K562 (cell line): ENCODE results near the gene VENTX. TPM values are rescaled to one million over a fixed set of nuclear protein-coding genes. Genes with fewer than 3 reads are reported as not detected.

Experiments
- EP300 ChIP-seq: IDR thresholded peaks from 2 replicates; pipeline ENCODE4 v1.6.1; 2012; ENCODE audit warnings: low read length, improper control_type of control experiment
- HDAC1 ChIP-seq, 2 experiments: fragments of 450-650 bp; IDR thresholded peaks; 2 replicates each; pipeline ENCODE4 v1.6.1; 2016 to 2017; ENCODE audit warnings: inconsistent platforms in 1 of 2, mild to moderate bottlenecking in 1 of 2, moderate library complexity in 1 of 2
- HDAC3 ChIP-seq: fragments of 450-650 bp; IDR thresholded peaks from 2 replicates; pipeline ENCODE4 v1.6.1; 2018; ENCODE audit warnings: borderline replicate concordance, mild to moderate bottlenecking, moderate library complexity; ENCODE audit not compliant: partially characterized antibody
- KLF13 ChIP-seq: fragments of 450-650 bp; IDR thresholded peaks from 2 replicates; pipeline ENCODE4 v1.6.1; 2016; ENCODE audit warnings: missing genetic modification characterization, low read depth, mild to moderate bottlenecking, missing compliant biosample characterization, moderate library complexity, borderline replicate concordance
- L3MBTL2 ChIP-seq: fragments of 450-650 bp; IDR thresholded peaks from 2 replicates; pipeline ENCODE4 v1.6.1; 2016; ENCODE audit warnings: mild to moderate bottlenecking, moderate library complexity
- NBN ChIP-seq: fragments of 450-650 bp; IDR thresholded peaks from 2 replicates; pipeline ENCODE4 v1.6.1; 2016; ENCODE audit warnings: low read depth, mild to moderate bottlenecking
- NCOA1 ChIP-seq: fragments of 450-650 bp; IDR thresholded peaks from 2 replicates; pipeline ENCODE4 v1.6.1; 2016; ENCODE audit warnings: low read depth
- NR2F6 ChIP-seq: fragments of 450-650 bp; formaldehyde crosslinking; IDR thresholded peaks from 2 replicates; pipeline ENCODE4 v1.4.0; 2020; ENCODE audit warnings: mild to moderate bottlenecking
- NRF1 ChIP-seq, 2 experiments: fragments of 450-650 bp; IDR thresholded peaks in 1 of 2; conservative IDR thresholded peaks in 1 of 2; 2 replicates each; pipeline ENCODE4 v1.6.1; 2014; ENCODE audit warnings: mild to moderate bottlenecking in 2 of 2
- PHB2 ChIP-seq: fragments of 450-650 bp; IDR thresholded peaks from 2 replicates; pipeline ENCODE4 v1.6.1; 2017; ENCODE audit warnings: low read depth
- PML ChIP-seq: IDR thresholded peaks from 2 replicates; pipeline ENCODE4 v1.6.1; 2012; ENCODE audit warnings: low read length, inconsistent platforms
- POLR2A ChIP-seq: fragments of 450-650 bp; conservative IDR thresholded peaks from 2 replicates; pipeline ENCODE4 v1.6.1; 2016
- RFX1 ChIP-seq: fragments of 450-650 bp; IDR thresholded peaks from 2 replicates; pipeline ENCODE4 v1.6.1; 2016; ENCODE audit warnings: mild to moderate bottlenecking, moderate library complexity
- RNF2 ChIP-seq: sonication (generic); IDR thresholded peaks from 2 replicates; pipeline ENCODE4 v1.6.1; 2016
- SMARCE1 ChIP-seq: fragments of 450-650 bp; IDR thresholded peaks from 2 replicates; pipeline ENCODE4 v1.7.1; 2016; ENCODE audit warnings: mild to moderate bottlenecking
- STAT5A ChIP-seq: IDR thresholded peaks from 2 replicates; pipeline ENCODE4 v1.6.1; 2012; ENCODE audit warnings: low read length, inconsistent platforms, borderline replicate concordance
- TSC22D4 ChIP-seq: fragments of 450-650 bp; IDR thresholded peaks from 2 replicates; pipeline ENCODE4 v1.6.1; 2016; ENCODE audit warnings: missing genetic modification characterization, missing biosample characterization, control low read depth
- YY1 ChIP-seq, 3 experiments: IDR thresholded peaks; 2 replicates each; pipeline ENCODE4 v1.6.1; 2011; ENCODE audit warnings: low read length in 2 of 3, mild to moderate bottlenecking in 2 of 3, moderate library complexity in 2 of 3, borderline replicate concordance in 1 of 3, control low read depth in 1 of 3, low read depth in 1 of 3; ENCODE audit not compliant: insufficient read depth in 3 of 3, insufficient replicate concordance in 2 of 3, control insufficient read depth in 1 of 3, insufficient read length in 1 of 3; ENCODE audit errors: extremely low read depth in 1 of 3
- ZFX ChIP-seq: sonication (generic); formaldehyde crosslinking; IDR thresholded peaks from 2 replicates; pipeline ENCODE4 v1.8.0; 2022; ENCODE audit warnings: mild to moderate bottlenecking, missing genetic modification reagents, moderate library complexity
- ZNF347 ChIP-seq: fragments of 450-650 bp; formaldehyde crosslinking; IDR thresholded peaks from 2 replicates; pipeline ENCODE4 v1.4.0; 2020; ENCODE audit warnings: low read depth, mild to moderate bottlenecking, moderate library complexity
- ZNF717 ChIP-seq: fragments of 250-450 bp; sonication (Bioruptor Pico); IDR thresholded peaks from 2 replicates; pipeline ENCODE4 v1.5.0; 2021
- polyA plus RNA-seq, 8 experiments: library from polyadenylated mRNA; depleted of rRNA in 4 of 8; stranded (reverse) in 5 of 8; unstranded in 3 of 8; fragments of >200 nt; fragmentation: Nextera tagmentation in 2 of 8; fragmentation: Illumina TruSeq in 1 of 8; extraction: Ambion mirVana in 2 of 8; extraction: Trizol in 1 of 8; gene quantifications; 2 replicates each; pipeline versions ENCODE4 v1.2.1 to v1.2.3, GENCODE V29; 2011 to 2014; ENCODE audit warnings: inconsistent platforms in 1 of 8, missing spikeins in 1 of 8
- total RNA-seq, 7 experiments: library from RNA; depleted of rRNA in 6 of 7; stranded (reverse); fragments of >200 nt in 6 of 7; fragmentation: Illumina TruSeq in 2 of 7; extraction: Trizol in 2 of 7; gene quantifications; 2 replicates each; pipeline versions ENCODE4 v1.2.1 to v1.2.3, GENCODE V29; 2011 to 2021; ENCODE audit warnings: low replicate concordance in 1 of 7
- TF ChIP-seq, protein P1 (sequence below): sonication (generic); formaldehyde crosslinking; IDR thresholded peaks from 2 replicates; pipeline ENCODE4 v1.8.0; 2022; ENCODE audit warnings: mild to moderate bottlenecking, low read depth, missing genetic modification reagents
- TF ChIP-seq, protein P2 (sequence below): fragments of 250-450 bp; sonication (Bioruptor Pico); IDR thresholded peaks from 2 replicates; pipeline ENCODE4 v1.8.0; 2021; ENCODE audit warnings: moderate library complexity, mild to moderate bottlenecking, inconsistent platforms
- TF ChIP-seq, protein P3 (sequence below): fragments of 250-450 bp; sonication (Bioruptor Pico); IDR thresholded peaks from 2 replicates; pipeline ENCODE4 v1.9.0; 2021; ENCODE audit warnings: mild to moderate bottlenecking
- TF ChIP-seq, protein P4 (sequence below): sonication (generic); formaldehyde crosslinking; IDR thresholded peaks from 2 replicates; pipeline ENCODE4 v1.8.0; 2022; ENCODE audit warnings: missing genetic modification reagents, mild to moderate bottlenecking, moderate library complexity, borderline replicate concordance
- TF ChIP-seq, protein P5 (sequence below), 2 experiments: fragments of 450-650 bp; IDR thresholded peaks; 2 replicates each; pipeline ENCODE4 v1.6.1; 2016

VENTX gene
- total and polyA plus RNA-seq, 9 of the 15 experiments (the other 6 are each of a cell fraction or from before 2014, with no cell fraction given) = 0.07 to 0.70 (median 0.20) TPM; not detected in 1

DNA sequence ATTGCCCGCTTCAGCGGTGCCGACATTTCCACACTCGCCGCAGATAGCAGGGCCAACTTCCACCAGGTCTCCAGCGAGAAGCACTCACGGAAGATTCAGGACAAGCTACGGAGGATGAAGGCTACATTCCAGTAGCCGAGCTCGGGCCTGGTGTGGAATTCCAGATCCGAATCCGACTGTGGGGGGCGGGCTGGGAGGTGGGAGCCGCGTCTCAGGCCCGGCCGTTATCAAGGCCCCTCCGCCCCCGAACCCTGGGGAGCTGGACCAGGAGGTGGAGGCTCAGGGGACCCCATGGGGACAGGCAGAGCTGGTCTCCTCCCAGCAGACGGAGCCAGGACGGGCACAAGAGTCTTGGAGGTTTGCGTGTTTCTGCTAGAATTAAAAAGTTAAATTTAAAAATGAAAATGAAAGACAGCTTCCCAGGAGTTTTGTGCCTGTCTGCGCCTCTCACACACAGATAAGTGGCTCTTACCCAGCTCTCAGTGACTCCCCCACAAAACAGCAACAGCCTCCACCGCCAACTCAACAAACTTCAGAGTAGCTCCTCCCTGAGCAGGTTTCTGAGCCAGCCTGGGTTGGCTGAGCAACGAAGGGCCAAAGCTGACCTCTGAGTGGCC is 12.8 kb upstream of the VENTX start (continued):
- TF ChIP-seq SMARCE1 (peak; percentile 59; the same call in 1 of the 2 replicates), EP300 (peak; percentile 26; the same call in 1 of the 2 replicates), HDAC3 (no peak), NR2F6 (no peak), RFX1 (peak; percentile 40; the same call in 1 of the 2 replicates), ZNF717 (CRISPR knock-in tag) (no peak), STAT5A (no peak), PHB2 (no peak), ZFX (CRISPR knock-in tag) (peak; percentile 74), PML (no peak), NBN (no peak), HDAC1 (IDR thresholded peaks at IDR 0.05) (no peak), L3MBTL2 (0 out of 2 replicates have a peak, but pooled peaks have one; percentile 10), YY1 (IDR thresholded peaks at IDR 0.05; ENCODE audit: borderline replicate concordance in 1 of 3, control insufficient read depth in 1 of 3, extremely low read depth in 1 of 3, insufficient read depth in 3 of 3, insufficient read length in 1 of 3, insufficient replicate concordance in 2 of 3, low read depth in 1 of 3, low read length in 2 of 3) (no peak), RNF2 (0 out of 2 replicates have a peak, but pooled peaks have one; percentile 26), KLF13 (tag) (no peak), POLR2A (0 out of 2 replicates have a peak, but pooled peaks have one; percentile 30), NCOA1 (no peak), TSC22D4 (no peak), NRF1 (conservative IDR thresholded peaks at IDR 0.05 in 1 of 2, IDR thresholded peaks at IDR 0.05 in 1 of 2) (peak; percentile 74 to 78), ZNF347 (no peak)
- TF ChIP-seq, protein P1, sequence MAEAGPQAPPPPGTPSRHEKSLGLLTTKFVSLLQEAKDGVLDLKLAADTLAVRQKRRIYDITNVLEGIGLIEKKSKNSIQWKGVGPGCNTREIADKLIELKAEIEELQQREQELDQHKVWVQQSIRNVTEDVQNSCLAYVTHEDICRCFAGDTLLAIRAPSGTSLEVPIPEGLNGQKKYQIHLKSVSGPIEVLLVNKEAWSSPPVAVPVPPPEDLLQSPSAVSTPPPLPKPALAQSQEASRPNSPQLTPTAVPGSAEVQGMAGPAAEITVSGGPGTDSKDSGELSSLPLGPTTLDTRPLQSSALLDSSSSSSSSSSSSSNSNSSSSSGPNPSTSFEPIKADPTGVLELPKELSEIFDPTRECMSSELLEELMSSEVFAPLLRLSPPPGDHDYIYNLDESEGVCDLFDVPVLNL (CRISPR knock-in tag) = no peak
- TF ChIP-seq, protein P2, sequence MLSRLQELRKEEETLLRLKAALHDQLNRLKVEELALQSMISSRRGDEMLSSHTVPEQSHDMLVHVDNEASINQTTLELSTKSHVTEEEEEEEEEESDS = no peak
- TF ChIP-seq, protein P3, sequence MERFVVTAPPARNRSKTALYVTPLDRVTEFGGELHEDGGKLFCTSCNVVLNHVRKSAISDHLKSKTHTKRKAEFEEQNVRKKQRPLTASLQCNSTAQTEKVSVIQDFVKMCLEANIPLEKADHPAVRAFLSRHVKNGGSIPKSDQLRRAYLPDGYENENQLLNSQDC (CRISPR knock-in tag) = no peak
- TF ChIP-seq, protein P4, sequence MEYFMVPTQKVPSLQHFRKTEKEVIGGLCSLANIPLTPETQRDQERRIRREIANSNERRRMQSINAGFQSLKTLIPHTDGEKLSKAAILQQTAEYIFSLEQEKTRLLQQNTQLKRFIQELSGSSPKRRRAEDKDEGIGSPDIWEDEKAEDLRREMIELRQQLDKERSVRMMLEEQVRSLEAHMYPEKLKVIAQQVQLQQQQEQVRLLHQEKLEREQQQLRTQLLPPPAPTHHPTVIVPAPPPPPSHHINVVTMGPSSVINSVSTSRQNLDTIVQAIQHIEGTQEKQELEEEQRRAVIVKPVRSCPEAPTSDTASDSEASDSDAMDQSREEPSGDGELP (CRISPR knock-in tag) = peak; percentile 16; the same call in 1 of the 2 replicates
- TF ChIP-seq, protein P5, sequence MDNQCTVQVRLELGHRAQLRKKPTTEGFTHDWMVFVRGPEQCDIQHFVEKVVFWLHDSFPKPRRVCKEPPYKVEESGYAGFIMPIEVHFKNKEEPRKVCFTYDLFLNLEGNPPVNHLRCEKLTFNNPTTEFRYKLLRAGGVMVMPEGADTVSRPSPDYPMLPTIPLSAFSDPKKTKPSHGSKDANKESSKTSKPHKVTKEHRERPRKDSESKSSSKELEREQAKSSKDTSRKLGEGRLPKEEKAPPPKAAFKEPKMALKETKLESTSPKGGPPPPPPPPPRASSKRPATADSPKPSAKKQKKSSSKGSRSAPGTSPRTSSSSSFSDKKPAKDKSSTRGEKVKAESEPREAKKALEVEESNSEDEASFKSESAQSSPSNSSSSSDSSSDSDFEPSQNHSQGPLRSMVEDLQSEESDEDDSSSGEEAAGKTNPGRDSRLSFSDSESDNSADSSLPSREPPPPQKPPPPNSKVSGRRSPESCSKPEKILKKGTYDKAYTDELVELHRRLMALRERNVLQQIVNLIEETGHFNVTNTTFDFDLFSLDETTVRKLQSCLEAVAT (IDR thresholded peaks at IDR 0.05) = peak in 1 of 2 experiments; percentile 83; a peak in 1 of 4 replicates
